Loucy (cell line): ENCODE measurements around the gene ATE1.

Experiments
- H2AFZ ChIP-seq: fragments of 200-600 bp; sonication (generic); 2 replicates; pipeline ENCODE4 v1.6.0; 2016; ENCODE audit warnings: antibody characterized with exemption, mild to moderate bottlenecking, low read length, moderate library complexity
- H3F3A ChIP-seq: fragments of 200-600 bp; 2 replicates; pipeline ENCODE4 v1.6.0; 2016; ENCODE audit warnings: antibody characterized with exemption, low read depth, mild to moderate bottlenecking
- H3K27me3 ChIP-seq: fragments of 200-600 bp; sonication (generic); 2 replicates; pipeline ENCODE4 v1.6.1; 2014; ENCODE audit warnings: low read length, mild to moderate bottlenecking; ENCODE audit not compliant: insufficient read depth, poor library complexity, severe bottlenecking
- H3K36me3 ChIP-seq: fragments of 200-600 bp; sonication (generic); 2 replicates; pipeline ENCODE4 v1.6.1; 2016; ENCODE audit warnings: low read length; ENCODE audit not compliant: insufficient read depth
- H3K4me1 ChIP-seq: fragments of 200-600 bp; sonication (generic); 2 replicates; pipeline ENCODE4 v1.5.1; 2014; ENCODE audit warnings: low read length, mild to moderate bottlenecking; ENCODE audit not compliant: insufficient read depth, poor library complexity, severe bottlenecking
- H3K4me2 ChIP-seq: fragments of 200-600 bp; sonication (generic); 2 replicates; pipeline ENCODE4 v1.6.0; 2014; ENCODE audit warnings: antibody characterized with exemption, low read length, low read depth, mild to moderate bottlenecking; ENCODE audit not compliant: poor library complexity, severe bottlenecking
- H3K4me3 ChIP-seq: fragments of 200-600 bp; sonication (generic); 2 replicates; pipeline ENCODE4 v1.5.1; 2014; ENCODE audit warnings: low read length, mild to moderate bottlenecking, mixed read lengths; ENCODE audit not compliant: poor library complexity, severe bottlenecking
- H3K79me2 ChIP-seq: fragments of 200-600 bp; sonication (generic); 2 replicates; pipeline ENCODE4 v1.6.1; 2014; ENCODE audit warnings: low read length; ENCODE audit not compliant: insufficient read depth
- H3K9ac ChIP-seq: fragments of 200-600 bp; sonication (generic); 2 replicates; pipeline ENCODE4 v1.6.0; 2014; ENCODE audit warnings: mild to moderate bottlenecking, low read depth, low read length, moderate library complexity; ENCODE audit not compliant: poor library complexity, severe bottlenecking
- H3K9me2 ChIP-seq: fragments of 200-600 bp; sonication (generic); replicated peaks from 2 replicates; pipeline ENCODE4 v1.6.1; 2016; ENCODE audit warnings: low read depth, low read length, mixed read lengths
- H3K9me3 ChIP-seq: fragments of 200-600 bp; sonication (generic); 2 replicates; pipeline ENCODE4 v1.6.1; 2014; ENCODE audit warnings: mild to moderate bottlenecking, antibody characterized with exemption, low read length, low read depth; ENCODE audit not compliant: insufficient read depth
- H4K20me1 ChIP-seq: fragments of 200-600 bp; sonication (generic); 2 replicates; pipeline ENCODE4 v1.6.0; 2014; ENCODE audit warnings: antibody characterized with exemption, low read length, mild to moderate bottlenecking; ENCODE audit not compliant: insufficient read depth, poor library complexity, severe bottlenecking
- CTCF ChIP-seq: fragments of 200-600 bp; sonication (generic); conservative IDR thresholded peaks from 2 replicates; pipeline ENCODE4 v1.5.1; 2014; ENCODE audit warnings: mild to moderate bottlenecking, antibody characterized with exemption, low read length
- EZH2phosphoT487 ChIP-seq: fragments of 200-600 bp; IDR thresholded peaks from 2 replicates; pipeline ENCODE4 v1.6.1; 2018; ENCODE audit warnings: antibody characterized with exemption, mild to moderate bottlenecking, moderate library complexity, borderline replicate concordance

The ATE1 gene

DNA sequence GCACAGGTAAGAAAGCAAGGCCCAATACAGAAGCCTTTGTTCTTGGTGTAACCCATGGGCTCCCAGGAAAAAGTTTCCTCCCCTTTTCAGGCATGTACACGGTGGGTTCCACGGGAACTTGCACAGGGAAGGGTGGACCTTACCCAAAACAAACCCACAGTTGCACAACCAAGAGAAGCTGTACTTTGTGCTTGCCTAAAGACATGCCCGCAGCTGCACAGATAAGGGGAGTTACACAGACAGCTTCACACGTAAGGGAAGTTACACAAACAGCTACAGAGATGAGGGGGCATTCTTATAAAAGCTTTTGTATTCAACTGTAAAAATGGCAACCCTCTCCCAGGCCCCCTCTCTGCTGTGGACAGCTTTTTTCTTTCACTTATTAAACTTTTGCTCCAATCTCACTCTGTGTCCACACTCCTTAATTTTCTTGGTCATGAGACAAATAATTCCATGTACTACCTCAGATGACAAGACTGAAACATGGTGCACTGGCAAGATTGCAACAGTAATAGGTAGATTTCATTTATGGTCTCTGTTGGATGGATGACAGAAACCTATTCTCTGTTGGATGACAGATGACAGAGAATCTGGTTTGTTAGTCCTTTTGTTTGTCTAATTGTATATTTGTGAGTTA is 72.9 kb downstream of the ATE1 start:
- H3K9ac ChIP-seq = no peak overlapping the region
- peaks cover 28% of the 10 kb centered on the region; the same call in 1 of the 2 replicates for H3K36me3 ChIP-seq
- TF ChIP-seq CTCF (no peak), EZH2phosphoT487 (no peak)
- H3K4me3 ChIP-seq = no peak overlapping the region
- no peaks in the 10 kb centered on the region for H3K4me1 ChIP-seq
- H3K79me2 ChIP-seq = no peaks in the 10 kb centered on the region
- no peaks in the 10 kb centered on the region for H4K20me1 ChIP-seq
- no peak overlapping the region for H3K4me2 ChIP-seq
- no peaks in the 10 kb centered on the region for H3F3A ChIP-seq
- no peaks in the 10 kb centered on the region for H3K27me3 ChIP-seq
- no peak overlapping the region for H2AFZ ChIP-seq
- H3K9me2 ChIP-seq = no peaks in the 10 kb centered on the region
- peaks cover 5% of the 10 kb centered on the region; the same call in 1 of the 2 replicates for H3K9me3 ChIP-seq

DNA sequence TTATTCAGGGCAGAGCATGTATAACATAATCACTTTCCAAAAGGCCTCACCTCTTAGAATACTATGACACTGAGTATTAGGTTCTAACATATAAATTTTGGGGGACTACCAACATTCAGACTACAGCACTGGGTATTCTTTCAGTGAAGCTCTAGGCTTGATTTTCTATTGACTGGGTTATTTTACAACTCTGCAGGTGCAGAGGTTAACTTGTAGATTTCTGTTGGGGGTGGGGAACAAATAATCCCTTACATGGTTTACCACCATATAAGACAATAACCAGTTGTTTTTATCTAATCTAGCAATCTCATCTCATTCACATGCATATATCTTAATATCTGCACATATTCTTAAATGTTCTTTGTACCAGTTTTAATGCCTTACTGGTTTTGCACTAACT is 73.9 kb downstream of the ATE1 start:
- no peaks in the 10 kb centered on the region for H3K4me1 ChIP-seq
- H2AFZ ChIP-seq = no peak overlapping the region
- no peaks in the 10 kb centered on the region for H3K27me3 ChIP-seq
- H3K9ac ChIP-seq = no peak overlapping the region
- no peak for TF ChIP-seq EZH2phosphoT487
- TF ChIP-seq CTCF = no peak
- no peak overlapping the region for H3K4me3 ChIP-seq
- H3K9me2 ChIP-seq = no peaks in the 10 kb centered on the region
- H3K4me2 ChIP-seq = no peak overlapping the region
- peaks cover 5% of the 10 kb centered on the region; the same call in 1 of the 2 replicates for H3K9me3 ChIP-seq
- no peaks in the 10 kb centered on the region for H3K79me2 ChIP-seq
- peaks cover 31% of the 10 kb centered on the region; the same call in 1 of the 2 replicates for H3K36me3 ChIP-seq
- H4K20me1 ChIP-seq = no peaks in the 10 kb centered on the region
- no peaks in the 10 kb centered on the region for H3F3A ChIP-seq

- TF ChIP-seq CTCF = no peak
- no peak for TF ChIP-seq EZH2phosphoT487
- Histone ChIP-seq H3K9me2 (no peaks in the 10 kb centered on the region), H2AFZ (no peak overlapping the region), H4K20me1 (no peaks in the 10 kb centered on the region), H3K4me2 (no peak overlapping the region), H3K9ac (no peak overlapping the region), H3K27me3 (no peaks in the 10 kb centered on the region), H3K36me3 (peaks cover 20% of the 10 kb centered on the region; the same call in 1 of the 2 replicates), H3F3A (no peaks in the 10 kb centered on the region), H3K9me3 (peaks cover 5% of the 10 kb centered on the region; the same call in 1 of the 2 replicates), H3K79me2 (no peaks in the 10 kb centered on the region), H3K4me3 (no peak overlapping the region), H3K4me1 (no peaks in the 10 kb centered on the region)
Measured at GRCh38 chr10:121851786-121852185, 76.0 kb downstream of the ATE1 start.
